ENCODE data around the gene STK16.

STK16 gene

DNA sequence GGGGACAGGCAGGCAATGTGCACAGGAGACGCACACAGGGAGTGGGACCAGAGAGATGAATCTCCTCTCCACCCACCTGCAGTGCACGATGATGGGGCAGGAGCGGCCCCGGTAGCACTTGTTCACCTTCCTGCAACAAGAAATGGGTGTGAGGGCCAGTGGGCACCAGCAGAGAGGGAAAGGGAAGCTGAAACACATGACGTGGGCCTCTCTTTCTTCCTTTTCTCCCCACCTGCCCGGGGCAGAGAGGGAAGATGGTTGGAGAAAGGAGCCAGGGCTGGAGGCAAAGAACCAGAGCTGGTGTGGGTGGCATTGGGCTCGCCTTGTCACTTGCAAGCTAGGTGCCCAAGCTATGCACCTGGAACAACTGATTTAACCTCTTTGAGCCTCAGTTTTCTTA, 46.1 kb downstream of the STK16 start:
- TF ChIP-seq, protein P1, sequence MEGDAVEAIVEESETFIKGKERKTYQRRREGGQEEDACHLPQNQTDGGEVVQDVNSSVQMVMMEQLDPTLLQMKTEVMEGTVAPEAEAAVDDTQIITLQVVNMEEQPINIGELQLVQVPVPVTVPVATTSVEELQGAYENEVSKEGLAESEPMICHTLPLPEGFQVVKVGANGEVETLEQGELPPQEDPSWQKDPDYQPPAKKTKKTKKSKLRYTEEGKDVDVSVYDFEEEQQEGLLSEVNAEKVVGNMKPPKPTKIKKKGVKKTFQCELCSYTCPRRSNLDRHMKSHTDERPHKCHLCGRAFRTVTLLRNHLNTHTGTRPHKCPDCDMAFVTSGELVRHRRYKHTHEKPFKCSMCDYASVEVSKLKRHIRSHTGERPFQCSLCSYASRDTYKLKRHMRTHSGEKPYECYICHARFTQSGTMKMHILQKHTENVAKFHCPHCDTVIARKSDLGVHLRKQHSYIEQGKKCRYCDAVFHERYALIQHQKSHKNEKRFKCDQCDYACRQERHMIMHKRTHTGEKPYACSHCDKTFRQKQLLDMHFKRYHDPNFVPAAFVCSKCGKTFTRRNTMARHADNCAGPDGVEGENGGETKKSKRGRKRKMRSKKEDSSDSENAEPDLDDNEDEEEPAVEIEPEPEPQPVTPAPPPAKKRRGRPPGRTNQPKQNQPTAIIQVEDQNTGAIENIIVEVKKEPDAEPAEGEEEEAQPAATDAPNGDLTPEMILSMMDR (conservative IDR thresholded peaks at IDR 0.05; ENCODE audit: low read depth, low read length) = no peak
- H3K4me3 ChIP-seq (ENCODE audit: low read length) = no peak overlapping the region
- DNase-seq (ENCODE audit: low read depth) = no peak

DNA sequence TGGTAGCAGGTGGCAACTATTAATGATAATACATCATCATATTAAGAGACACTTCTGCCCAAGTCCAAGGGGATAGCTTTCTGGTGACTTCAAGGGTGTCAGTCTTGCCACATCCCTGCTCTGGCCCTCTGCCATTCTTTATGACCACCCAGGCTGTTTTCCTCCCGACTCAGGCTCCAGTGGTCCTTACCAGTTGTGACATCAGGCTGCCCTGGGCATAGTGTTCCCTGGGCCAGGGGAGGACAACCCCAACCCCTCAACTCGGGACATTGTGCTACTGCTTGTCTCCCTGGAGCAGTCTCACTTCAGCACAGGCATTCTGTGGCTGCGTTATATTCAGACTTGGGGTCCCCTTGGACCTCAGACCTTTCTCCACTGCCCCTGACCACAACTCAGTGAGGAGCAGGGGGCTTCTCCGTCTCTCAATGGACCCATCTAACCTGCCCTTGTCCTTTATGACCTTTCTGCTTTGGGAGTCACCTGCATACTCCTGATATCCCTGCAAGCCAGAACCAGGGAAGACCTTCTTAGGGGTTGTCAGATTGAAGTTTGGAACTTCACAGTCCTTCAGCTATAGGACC, 46.7 kb downstream of the STK16 start:
- TF ChIP-seq, protein P1 (conservative IDR thresholded peaks at IDR 0.05; ENCODE audit: low read depth, low read length) = no peak
- no peak overlapping the region for H3K4me3 ChIP-seq (ENCODE audit: low read length)
- no peak for DNase-seq (ENCODE audit: low read depth)

DNA sequence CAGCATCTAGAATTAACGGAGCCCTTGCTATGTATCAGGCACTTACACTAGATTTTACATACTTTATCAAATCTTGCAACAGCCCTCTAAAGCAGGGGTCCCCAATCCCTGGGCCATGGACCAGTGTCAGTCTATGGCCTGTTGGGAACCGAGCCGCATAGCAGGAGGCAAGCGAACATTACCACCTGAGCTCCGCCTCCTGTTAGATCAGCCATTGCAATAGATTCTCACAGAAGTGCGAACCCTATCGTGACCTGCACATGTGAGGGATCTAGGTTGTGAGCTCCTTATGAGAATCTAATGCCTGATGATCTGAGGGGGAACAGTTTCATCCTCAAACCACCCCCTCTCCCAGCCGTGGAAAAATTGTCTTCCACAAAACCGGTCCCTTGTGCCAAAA, 47.3 kb downstream of the STK16 start:
- DNase-seq (ENCODE audit: low read depth) = no peak
- no peak overlapping the region for H3K4me3 ChIP-seq (ENCODE audit: low read length)
- TF ChIP-seq, protein P1 (conservative IDR thresholded peaks at IDR 0.05; ENCODE audit: low read depth, low read length) = no peak

DNA sequence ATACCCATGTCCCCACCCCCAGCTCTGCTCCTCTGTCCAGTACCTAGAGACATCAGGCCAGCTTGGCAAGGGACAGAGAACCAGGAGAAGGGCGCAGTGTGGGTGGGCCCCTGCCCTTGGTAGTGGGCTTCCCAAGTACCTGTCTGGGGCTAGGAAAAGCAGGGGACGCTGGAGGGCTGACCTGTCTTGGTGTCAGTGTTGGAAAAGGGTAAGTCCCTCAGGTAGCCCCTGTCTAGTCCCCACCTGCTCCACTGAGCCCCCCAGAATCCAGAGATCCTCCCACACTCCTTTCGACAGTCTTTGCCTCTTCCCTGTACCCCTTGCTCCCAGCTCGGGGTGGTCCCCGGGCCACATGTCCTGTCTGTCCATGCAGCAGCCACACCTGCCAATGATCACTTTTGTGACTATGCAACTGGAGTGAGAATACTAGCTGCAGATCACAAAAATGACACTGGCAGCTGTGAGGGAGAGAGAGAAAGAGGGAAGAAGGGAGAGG, 48.5 kb downstream of the STK16 start:
- no peak overlapping the region for H3K4me3 ChIP-seq (ENCODE audit: low read length)
- TF ChIP-seq, protein P1 (conservative IDR thresholded peaks at IDR 0.05; ENCODE audit: low read depth, low read length) = no peak
- DNase-seq (ENCODE audit: low read depth) = no peak

DNA sequence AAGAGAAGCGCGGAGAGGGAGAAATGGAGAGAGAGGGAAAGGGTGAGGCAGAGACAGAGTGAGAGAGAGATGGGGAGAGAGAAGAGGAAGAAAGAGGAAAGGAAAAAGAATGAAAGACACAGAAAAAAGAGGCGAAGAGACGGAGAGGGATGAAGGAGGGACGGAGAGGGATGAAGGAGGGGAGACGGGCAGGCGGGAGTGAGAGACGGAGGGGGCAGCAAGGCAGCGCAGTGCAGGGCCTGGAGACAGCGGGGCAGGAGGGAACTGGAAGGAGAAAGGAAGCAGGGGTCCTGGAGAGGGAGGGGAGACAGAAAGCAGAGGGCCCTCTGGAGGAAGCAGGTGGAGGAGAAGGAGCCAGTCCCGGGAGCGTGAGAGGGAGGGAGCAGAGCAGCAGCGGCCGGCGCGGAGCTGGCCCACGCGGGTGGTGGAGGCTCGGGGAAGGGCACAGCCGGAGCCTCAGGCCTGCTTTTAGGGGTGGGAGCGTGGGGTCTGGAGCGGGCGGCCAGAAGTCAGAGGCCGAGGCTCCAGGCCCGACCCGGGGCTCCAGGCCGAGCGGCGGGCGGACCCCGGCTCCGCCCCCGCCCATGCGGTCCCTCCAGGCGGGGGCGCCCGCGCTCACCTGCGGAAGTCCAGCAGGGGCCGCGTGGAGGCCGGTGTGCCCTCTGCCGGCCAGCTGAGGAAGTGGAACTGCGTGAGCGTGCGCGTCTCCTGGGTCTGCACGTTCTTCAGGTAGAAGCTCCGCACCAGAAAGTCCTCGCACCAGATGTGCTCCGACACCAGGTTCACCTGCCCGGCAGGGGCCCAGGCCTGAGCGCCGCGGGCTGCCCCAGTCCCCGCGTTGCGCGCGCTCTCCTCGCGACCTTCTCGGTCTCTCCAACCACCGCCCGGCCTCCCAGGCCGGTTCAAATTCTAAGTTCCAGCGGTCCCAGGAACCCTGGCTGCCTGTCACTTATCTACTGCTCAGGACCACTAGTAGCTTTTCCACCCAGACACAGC, 49.4 kb downstream of the STK16 start:
- TF ChIP-seq, protein P1 (conservative IDR thresholded peaks at IDR 0.05; ENCODE audit: low read depth, low read length) = peak; percentile 85
- peak overlapping the region; percentile 59 for H3K4me3 ChIP-seq (ENCODE audit: low read length)
- DNase-seq (ENCODE audit: low read depth) = no peak

DNA sequence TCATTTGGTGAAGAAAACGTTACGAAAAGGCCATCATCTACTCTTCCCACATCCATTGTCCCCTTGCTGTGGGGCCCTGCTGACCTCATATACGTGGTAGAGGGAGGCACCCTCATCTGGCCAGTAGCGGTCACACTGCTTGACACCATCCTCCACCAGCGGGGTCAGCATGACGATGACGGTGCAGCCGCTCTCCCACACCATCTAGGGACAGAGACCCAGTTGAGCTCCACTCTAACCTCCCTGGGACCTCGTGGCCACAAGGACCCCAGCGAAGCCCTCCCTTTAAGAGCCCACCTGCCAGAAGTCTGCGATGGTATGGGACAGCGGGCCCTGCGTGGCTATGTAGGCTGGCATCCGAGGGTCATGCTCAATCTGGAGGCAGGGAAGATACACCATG, 50.9 kb downstream of the STK16 start:
- TF ChIP-seq, protein P1 (conservative IDR thresholded peaks at IDR 0.05; ENCODE audit: low read depth, low read length) = no peak
- H3K4me3 ChIP-seq (ENCODE audit: low read length) = no peak overlapping the region
- DNase-seq (ENCODE audit: low read depth) = no peak
